A549 treated with GW870086 at 1 μM for 4 hours (cell line): ENCODE results near the gene HOMEZ. TPM values are rescaled to one million over a fixed set of nuclear protein-coding genes. Genes with fewer than 3 reads are reported as not detected.

Source experiments
- total RNA-seq: library from RNA; stranded (reverse); fragments of 200-300 nt; extraction: Qiagen RNA extraction; gene quantifications from 5 replicates; pipeline ENCODE4 v1.2.3, GENCODE V29; 2022; ENCODE audit warnings: low read depth

HOMEZ gene, protein sequence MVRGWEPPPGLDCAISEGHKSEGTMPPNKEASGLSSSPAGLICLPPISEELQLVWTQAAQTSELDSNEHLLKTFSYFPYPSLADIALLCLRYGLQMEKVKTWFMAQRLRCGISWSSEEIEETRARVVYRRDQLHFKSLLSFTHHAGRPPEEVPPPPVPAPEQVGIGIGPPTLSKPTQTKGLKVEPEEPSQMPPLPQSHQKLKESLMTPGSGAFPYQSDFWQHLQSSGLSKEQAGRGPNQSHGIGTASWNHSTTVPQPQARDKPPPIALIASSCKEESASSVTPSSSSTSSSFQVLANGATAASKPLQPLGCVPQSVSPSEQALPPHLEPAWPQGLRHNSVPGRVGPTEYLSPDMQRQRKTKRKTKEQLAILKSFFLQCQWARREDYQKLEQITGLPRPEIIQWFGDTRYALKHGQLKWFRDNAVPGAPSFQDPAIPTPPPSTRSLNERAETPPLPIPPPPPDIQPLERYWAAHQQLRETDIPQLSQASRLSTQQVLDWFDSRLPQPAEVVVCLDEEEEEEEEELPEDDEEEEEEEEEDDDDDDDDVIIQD
- 5.4 to 9.4 TPM (median 8.3 TPM) in 5 replicates for total RNA-seq

DNA sequence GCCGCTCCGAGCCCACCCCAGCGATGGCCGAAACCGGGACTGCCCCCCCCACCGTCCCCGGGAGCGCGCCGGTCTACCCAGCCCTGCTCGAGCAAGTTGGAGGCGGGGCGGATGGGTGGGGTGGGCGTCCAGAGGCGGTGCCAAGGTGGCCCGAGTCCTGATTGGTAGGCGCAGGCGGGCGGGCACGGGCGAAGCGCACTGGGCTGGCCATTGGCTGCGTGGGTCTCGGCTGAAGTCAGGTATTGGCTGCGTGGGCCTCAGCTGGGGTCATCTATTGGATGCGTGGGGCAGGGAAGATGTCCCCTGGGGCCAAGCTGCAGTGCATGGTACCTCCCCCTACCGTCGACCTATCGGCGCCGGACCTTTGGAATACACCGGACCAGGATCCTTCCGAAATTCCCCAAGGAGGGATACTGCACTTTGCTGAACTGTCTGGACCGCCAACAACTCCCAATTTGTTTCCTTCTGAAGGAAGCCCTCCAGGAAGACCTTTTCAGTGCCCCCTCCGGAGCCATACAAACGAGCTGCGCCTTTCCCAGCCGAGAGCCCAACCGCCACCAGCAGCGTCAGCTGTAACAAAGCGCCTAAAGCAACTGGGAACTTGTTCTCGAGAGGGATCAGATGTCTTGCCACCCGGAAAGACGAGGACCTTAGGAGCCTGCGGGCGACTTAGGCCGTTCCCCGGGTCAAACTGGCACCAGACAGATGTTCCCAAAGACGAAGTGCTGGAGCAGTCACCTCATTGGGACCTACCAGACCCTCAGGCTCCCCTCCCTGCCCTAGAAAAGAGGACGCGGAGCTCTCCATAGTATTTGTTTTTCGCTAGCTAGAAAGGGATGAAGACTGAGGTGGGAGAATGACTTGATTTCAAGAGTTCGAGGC, at the start of gene HOMEZ:
TSS of gene HOMEZ (minus strand) at position 113 of the 882 bp plus-strand sequence. CDS start 180 bp downstream, outside the sequence.

DNA sequence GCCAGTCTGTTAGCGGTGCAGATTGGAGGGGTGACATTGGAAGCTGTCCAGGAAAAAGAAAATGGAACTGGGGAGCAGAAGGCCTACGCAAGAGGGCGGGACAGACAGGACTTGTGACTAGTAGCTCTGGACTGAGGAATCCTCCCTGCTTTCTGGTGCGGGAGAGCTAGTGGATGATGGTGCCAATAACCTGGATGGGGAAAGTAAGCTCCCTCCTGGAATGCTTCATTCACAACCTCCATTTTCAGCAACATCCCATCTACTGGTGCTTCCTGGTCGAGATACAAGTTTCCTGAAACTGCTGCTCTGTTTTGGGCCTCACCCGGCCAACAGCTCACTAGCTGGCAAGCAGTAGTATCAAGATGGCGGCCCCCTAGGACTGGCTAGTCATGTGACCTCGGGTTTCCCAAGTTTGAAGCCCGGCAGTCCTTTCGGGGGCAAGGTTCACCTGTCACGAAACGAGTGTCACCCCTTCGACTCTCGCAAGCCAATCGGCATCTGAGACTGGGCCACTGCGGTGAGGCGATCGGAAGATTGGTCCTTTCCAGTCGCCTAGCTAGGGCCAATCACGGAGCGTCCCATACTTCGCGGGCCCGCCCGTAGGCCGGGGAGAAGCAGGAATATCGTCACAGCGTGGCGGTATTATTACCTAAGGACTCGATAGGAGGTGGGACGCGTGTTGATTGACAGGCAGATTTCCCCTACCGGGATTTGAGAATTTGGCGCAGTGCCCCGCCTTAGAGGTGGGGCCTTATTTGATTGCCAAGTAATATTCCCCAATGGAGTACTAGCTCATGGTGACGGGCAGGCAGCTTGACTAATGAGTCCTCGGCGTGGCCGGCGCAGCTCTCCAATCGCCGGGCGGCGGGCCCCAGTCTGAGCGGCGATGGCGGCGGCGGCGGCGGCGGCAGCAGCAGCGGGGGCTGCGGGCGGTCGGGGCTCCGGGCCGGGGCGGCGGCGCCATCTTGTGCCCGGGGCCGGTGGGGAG, 34.9 kb upstream of the HOMEZ start, which contains the start of gene PABPN1:
TSS of gene PABPN1 (plus strand) at position 874 of the 988 bp plus-strand sequence. CDS start at position 887, 13 bp downstream.

DNA sequence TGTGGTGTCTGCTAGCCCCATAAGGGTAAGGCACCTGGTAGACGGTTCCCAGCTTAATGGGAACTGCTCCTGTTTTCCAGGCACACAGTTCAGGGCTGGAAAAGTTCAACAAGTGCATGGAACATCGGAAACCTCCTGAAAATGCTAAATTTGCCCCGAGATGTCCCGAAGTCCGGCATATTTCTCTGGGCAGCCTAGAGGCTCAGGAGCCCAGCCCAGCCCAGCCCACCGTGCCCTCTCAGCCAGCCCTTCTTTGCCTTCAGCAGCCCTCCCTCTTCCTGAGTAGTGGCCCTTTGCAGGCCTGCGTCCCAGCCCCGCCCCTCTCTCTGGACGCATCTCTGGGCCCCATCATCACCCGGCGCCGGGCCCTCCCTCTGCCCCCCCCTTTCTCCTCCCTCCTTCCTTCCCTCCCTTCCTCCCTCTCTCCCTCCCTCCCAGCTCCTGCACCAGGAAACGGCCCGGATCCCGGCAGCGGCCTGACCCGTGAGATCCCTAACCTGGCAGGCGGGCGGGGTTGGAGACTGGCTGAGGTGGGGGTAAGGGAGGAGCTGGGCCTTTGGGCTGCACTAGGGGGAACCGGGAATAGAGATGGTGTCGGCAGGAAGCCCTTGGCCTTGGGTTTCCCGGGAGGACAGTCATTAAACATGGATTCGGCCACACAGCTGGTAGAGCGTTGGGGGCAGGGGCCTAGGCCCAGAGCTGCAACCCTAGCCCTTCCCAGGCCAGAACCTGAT, 20.6 kb upstream of the HOMEZ start, which contains the start of gene BCL2L2:
TSS of gene BCL2L2 (plus strand) at position 422 of the 734 bp plus-strand sequence. CDS start 935 bp downstream, outside the sequence.

DNA sequence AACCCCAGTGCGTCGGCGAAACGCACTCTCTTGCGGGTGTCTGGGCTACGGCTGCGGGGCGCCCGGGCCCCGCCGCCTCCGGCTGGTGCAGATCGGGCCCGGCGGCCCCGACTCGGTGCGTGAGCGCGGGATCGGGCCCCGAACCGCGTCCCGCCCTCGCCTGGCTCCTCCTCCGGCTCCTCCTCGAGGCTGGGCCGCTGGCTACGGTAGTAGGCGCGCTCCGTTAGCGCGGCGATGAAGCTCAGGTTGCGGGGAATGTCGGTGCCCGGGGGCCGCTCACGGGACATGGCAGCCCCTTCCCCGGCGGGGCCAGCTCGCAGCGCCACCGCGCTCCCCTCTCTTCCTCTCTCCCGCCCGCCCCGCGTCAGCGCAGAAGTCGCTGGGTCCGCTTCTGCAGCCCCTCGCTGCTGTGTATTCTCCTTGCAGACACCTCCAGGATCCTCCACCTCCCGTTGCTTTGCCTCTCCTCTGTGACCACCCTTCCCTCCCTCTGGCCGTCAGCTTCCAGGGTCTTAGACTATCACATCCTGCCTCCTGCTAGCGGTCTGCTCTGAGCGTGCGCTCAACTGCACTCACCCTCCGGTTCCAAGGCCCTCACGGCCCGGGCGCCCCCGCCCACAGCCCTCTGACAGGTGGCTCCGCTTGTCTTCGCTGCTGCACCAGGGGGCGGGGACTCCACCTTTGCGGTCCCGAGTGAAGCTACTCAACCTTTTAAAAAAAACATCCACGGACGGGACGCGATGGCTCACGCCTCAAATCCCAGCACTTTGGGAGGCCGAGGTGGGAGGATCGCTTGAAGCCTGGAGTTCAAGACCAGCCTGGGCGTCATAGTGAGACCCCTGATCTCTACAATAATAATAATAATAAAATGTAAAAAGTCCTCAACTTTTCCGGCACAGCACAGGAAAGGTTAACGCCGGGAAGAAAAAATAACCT, 16.6 kb upstream of the HOMEZ start, which contains the start of gene PPP1R3E:
TSS of gene PPP1R3E (minus strand) at position 570 of the 936 bp plus-strand sequence. CDS start at position 287, 283 bp downstream.

DNA sequence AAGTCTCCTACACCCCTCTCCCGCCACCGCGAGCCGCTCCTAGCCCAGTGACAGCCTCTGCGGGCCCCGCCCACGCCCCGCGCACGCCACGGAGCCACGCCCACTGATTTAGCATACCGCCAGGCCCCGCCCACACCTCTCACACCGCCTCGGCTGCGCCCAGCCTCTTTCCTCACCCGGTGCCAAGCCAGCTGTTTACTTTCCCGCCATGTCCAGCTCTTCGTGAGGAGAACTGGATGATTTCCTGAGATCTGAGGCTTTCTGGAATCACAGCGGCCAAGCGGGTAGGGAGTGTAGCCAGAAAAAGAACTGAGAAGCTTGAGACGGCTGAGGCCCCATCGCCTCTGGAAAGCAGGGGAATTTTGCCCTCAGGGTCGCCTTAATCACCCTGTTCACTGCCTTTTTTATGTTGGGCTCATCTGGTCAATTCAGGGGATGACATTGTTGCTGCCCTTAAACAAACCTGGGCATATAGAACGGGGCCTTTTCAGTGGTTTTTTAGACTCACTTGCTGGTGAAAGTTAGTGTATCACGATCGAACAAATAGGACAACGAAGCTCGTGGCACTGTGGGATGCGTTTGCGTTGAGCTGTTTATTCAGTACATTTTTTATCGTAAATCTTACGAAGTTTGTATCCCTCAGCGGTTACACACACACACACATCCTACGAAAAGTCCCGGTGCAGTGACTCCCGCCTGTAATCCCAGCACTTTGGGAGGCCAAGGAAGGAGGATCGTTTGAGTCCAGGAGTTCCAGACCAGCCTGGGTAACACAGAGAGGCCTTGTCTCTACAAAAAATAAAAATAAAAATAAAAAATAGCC, 47.9 kb downstream of the HOMEZ start, which contains the start of gene RNF212B:
TSS of gene RNF212B (plus strand) at position 165 of the 823 bp plus-strand sequence. CDS start 2,410 bp downstream, outside the sequence.

Other genes with a start within 250 kb of the HOMEZ start
- not detected in 5 replicates for gene PSMB11, start 243.9 kb downstream of the HOMEZ start, total RNA-seq
- gene CDH24, start 228.6 kb downstream of the HOMEZ start, total RNA-seq: 3.0 to 4.5 TPM (median 4.3 TPM) in 5 replicates
- 90.7 to 99.8 TPM (median 94.7 TPM) in 5 replicates for gene ACIN1, start 191.0 kb downstream of the HOMEZ start, total RNA-seq
- gene C14orf119, start 190.6 kb downstream of the HOMEZ start, total RNA-seq: 82.2 to 117 TPM (median 99.3 TPM) in 5 replicates
- not detected in 5 replicates for gene CIROP, start 181.1 kb downstream of the HOMEZ start, total RNA-seq
- not detected in 5 replicates for gene CEBPE, start 166.9 kb downstream of the HOMEZ start, total RNA-seq
- gene SLC7A8, start 102.5 kb downstream of the HOMEZ start, total RNA-seq: 0.82 to 2.4 TPM (median 1.2 TPM) in 5 replicates
- gene RNF212B, start 48.2 kb downstream of the HOMEZ start, total RNA-seq: not detected in 5 replicates
- gene PPP1R3E, start 16.7 kb upstream of the HOMEZ start, total RNA-seq: 2.9 to 4.4 TPM (median 3.4 TPM) in 5 replicates
- gene BCL2L2, start 20.7 kb upstream of the HOMEZ start, total RNA-seq: 14.6 to 20.4 TPM (median 18.5 TPM) in 5 replicates
- 136 to 147 TPM (median 143 TPM) in 5 replicates for gene PABPN1, start 35.3 kb upstream of the HOMEZ start, total RNA-seq
- 6.3 to 7.7 TPM (median 6.6 TPM) in 5 replicates for gene SLC22A17, start 66.8 kb upstream of the HOMEZ start, total RNA-seq
- not detected in 5 replicates for gene EFS, start 79.0 kb upstream of the HOMEZ start, total RNA-seq
- gene IL25, start 86.7 kb upstream of the HOMEZ start, total RNA-seq: not detected in 5 replicates
- not detected in 5 replicates for gene CMTM5, start 90.9 kb upstream of the HOMEZ start, total RNA-seq
- gene MYH6, start 122.1 kb upstream of the HOMEZ start, total RNA-seq: 0.02 to 0.03 TPM in 2 of 5 replicates, not detected in the others
- not detected in 5 replicates for gene MYH7, start 149.5 kb upstream of the HOMEZ start, total RNA-seq
- 61.1 to 68.9 TPM (median 63.1 TPM) in 5 replicates for gene NGDN, start 183.6 kb upstream of the HOMEZ start, total RNA-seq